Measurements from ENCODE around the gene HEATR9. TPM values are rescaled to one million over a fixed set of nuclear protein-coding genes. Genes with fewer than 3 reads are reported as not detected.
"Not testable (repeated sequence)": the region's sequence is repeated elsewhere in the genome, so short reads cannot be mapped to it uniquely, and the experiment has no call there.

Gene HEATR9
- total RNA-seq = not detected
- long read RNA-seq = 0 reads

- intact Hi-C loops (cut with DNase I, micrococcal nuclease) = no loop called here
- ATAC-seq = no peak
- no peak for DNase-seq
These were observed at the start of gene HEATR9 for GRCh38 chr17:35868737-35869136. HEATR9 (minus strand) TSS chr17:35868891; CDS start chr17:35868742, 149 bp downstream.

GRCh38 chr17:35917519-35918213 is 49.0 kb upstream of the HEATR9 start:
- DNase-seq = no peak
- ATAC-seq = no peak
- intact Hi-C loops (cut with DNase I, micrococcal nuclease) = no loop called here

GRCh38 chr17:35915153-35915964 is 46.7 kb upstream of the HEATR9 start:
- DNase-seq (no peak), ATAC-seq (no peak)
- intact Hi-C loops (cut with DNase I, micrococcal nuclease) = no loop called here

- DNase-seq (no peak), ATAC-seq (no peak)
- intact Hi-C loops (cut with DNase I, micrococcal nuclease) = no loop called here
These were observed 45.7 kb upstream of the HEATR9 start for GRCh38 chr17:35914354-35914753.

- DNase-seq = no peak
- no peak for ATAC-seq
- intact Hi-C loops (cut with DNase I, micrococcal nuclease) = no loop called here
These were observed 44.9 kb upstream of the HEATR9 start for GRCh38 chr17:35913609-35914008.

GRCh38 chr17:35912942-35913341 is 44.3 kb upstream of the HEATR9 start:
- intact Hi-C loops (cut with DNase I, micrococcal nuclease) = no loop called here
- DNase-seq (no peak), ATAC-seq (no peak)

- ATAC-seq (no peak), DNase-seq (no peak)
- intact Hi-C loops (cut with DNase I, micrococcal nuclease) = no loop called here
These were observed 43.7 kb upstream of the HEATR9 start for GRCh38 chr17:35912339-35912912.

GRCh38 chr17:35909408-35909807 is 40.7 kb upstream of the HEATR9 start:
- intact Hi-C loops (cut with DNase I, micrococcal nuclease) = no loop called here
- DNase-seq (no peak), ATAC-seq (no peak)

GRCh38 chr17:35907691-35908090 is 39.0 kb upstream of the HEATR9 start:
- DNase-seq (no peak), ATAC-seq (no peak)
- intact Hi-C loops (cut with DNase I, micrococcal nuclease) = no loop called here

- no peak for DNase-seq
- no peak for ATAC-seq
- intact Hi-C loops (cut with DNase I, micrococcal nuclease) = no loop called here
These were observed 38.4 kb upstream of the HEATR9 start for GRCh38 chr17:35906926-35907637.

GRCh38 chr17:35906191-35906925 is 37.7 kb upstream of the HEATR9 start:
- no peak for DNase-seq
- no peak for ATAC-seq
- intact Hi-C loops (cut with DNase I, micrococcal nuclease) = no loop called here

GRCh38 chr17:35903451-35903850 is 34.8 kb upstream of the HEATR9 start:
- intact Hi-C loops (cut with DNase I, micrococcal nuclease) = no loop called here
- DNase-seq = no peak
- no peak for ATAC-seq

GRCh38 chr17:35901631-35902175 is 33.0 kb upstream of the HEATR9 start:
- intact Hi-C loops (cut with DNase I, micrococcal nuclease) = no loop called here
- DNase-seq (no peak), ATAC-seq (no peak)

- ATAC-seq (no peak), DNase-seq (no peak)
- intact Hi-C loops (cut with DNase I, micrococcal nuclease) = no loop called here
These were observed 32.2 kb upstream of the HEATR9 start for GRCh38 chr17:35900708-35901480.

GRCh38 chr17:35900280-35900679 is 31.6 kb upstream of the HEATR9 start:
- DNase-seq (no peak), ATAC-seq (peak; percentile 24)
- intact Hi-C loops (cut with DNase I, micrococcal nuclease) = no loop called here

GRCh38 chr17:35898283-35899070 is 29.8 kb upstream of the HEATR9 start:
- intact Hi-C loops (cut with DNase I, micrococcal nuclease) = no loop called here
- ATAC-seq (peak; percentile 87), DNase-seq (peak; percentile 37 to 57)

- ATAC-seq; DNase-seq; intact Hi-C loops (cut with DNase I, micrococcal nuclease): not testable (repeated sequence)
These were observed 29.1 kb upstream of the HEATR9 start for GRCh38 chr17:35897772-35898171.
